Upper lobe of right lung (tissue), 1 donor: ENCODE results near the gene INPP4A. TPM values are rescaled to one million over a fixed set of nuclear protein-coding genes. Genes with fewer than 3 reads are reported as not detected.

Source experiments
- ATAC-seq: fragments of 200-7000 bp; cut with Tn5 transposase; one replicate; pipeline ENCODE4 v1.9.1; 2020; ENCODE audit warnings: mild to moderate bottlenecking, moderate library complexity
- DNase-seq: peaks from one replicate; pipeline ENCODE4 v3.0.0-alpha.2; 2020
- H3K27ac ChIP-seq: fragments of 200-600 bp; one replicate; pipeline ENCODE4 v1.8.0; 2022
- H3K27me3 ChIP-seq: fragments of 200-600 bp; one replicate; pipeline ENCODE4 v1.8.0; 2022; ENCODE audit warnings: mild to moderate bottlenecking
- H3K36me3 ChIP-seq: fragments of 200-600 bp; one replicate; pipeline ENCODE4 v1.8.0; 2022
- H3K4me1 ChIP-seq: fragments of 200-600 bp; one replicate; pipeline ENCODE4 v1.8.0; 2022
- H3K4me3 ChIP-seq: fragments of 200-600 bp; one replicate; pipeline ENCODE4 v1.8.0; 2022; ENCODE audit warnings: mild to moderate bottlenecking
- H3K9me3 ChIP-seq: fragments of 200-600 bp; one replicate; pipeline ENCODE4 v1.8.0; 2022
- intact Hi-C: fragments of 100-400 bp; cut with DNase I; formaldehyde crosslinking; loops from one replicate; pipeline ENCODE4 v1.11.0; 2022
- total RNA-seq: library from RNA; stranded (reverse); fragmentation: NEBNext Ultra II Directional; extraction: Animal tissue kit (Norgen Biotek cat#: 25700); gene quantifications from one replicate; pipeline ENCODE4 v1.2.1, GENCODE V29; 2021
- TF ChIP-seq, protein P1 (sequence below): fragments of 200-600 bp; IDR thresholded peaks from one replicate; pipeline ENCODE4 v1.8.0; 2022; ENCODE audit warnings: antibody characterized with exemption
- donor health status: DM: no; HTN: yes; CAD: no; lungs with severe emphysema.

INPP4A gene
- total RNA-seq, 1 donor from 2014 or later, result 35.0 TPM

DNA sequence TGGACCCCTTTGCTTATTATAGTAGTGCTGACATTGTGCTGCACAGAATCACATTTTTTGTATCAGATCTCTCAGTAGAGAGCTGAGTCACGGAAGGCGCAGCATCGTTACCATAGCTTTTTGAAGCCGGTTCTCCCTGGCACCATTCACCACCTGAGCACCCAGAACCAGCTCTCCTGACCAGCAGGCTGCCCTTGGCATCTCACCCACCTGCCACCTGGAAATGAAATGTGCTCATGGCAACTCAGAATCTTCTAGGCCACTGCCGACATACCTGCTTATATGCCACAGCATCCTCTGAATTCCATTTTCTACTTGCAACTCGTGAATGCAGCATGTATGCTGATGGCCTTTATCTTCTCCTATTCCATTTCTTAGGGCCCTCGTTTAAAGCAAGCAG is 100.9 kb downstream of the INPP4A start:
- intact Hi-C loops, result no loop called here

DNA sequence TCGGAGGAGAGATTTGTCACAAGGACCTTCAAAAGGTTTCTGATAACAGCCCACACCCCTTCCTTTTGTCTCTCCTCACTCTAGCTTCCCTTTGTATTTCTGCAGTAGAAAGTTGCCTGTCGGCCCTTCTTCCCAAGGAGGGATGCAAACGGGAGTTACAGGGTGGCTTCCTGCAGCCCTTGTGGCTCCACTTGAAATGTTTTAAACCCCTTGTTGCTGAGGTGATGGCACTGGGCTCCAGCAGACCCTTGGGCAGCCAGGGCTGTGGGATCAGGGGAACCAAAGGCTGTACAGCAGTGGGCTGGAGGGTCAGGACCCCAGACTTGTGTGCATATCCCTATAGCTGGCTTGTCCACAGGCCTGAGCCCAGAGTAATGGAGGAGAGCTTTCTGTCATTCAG is 101.5 kb downstream of the INPP4A start:
- DNase-seq, result no peak
- intact Hi-C loops, result no loop called here
- Histone ChIP-seq H3K4me3 (no peak overlapping the region), H3K4me1 (no peaks in the 10 kb centered on the region), H3K27me3 (no peaks in the 10 kb centered on the region), H3K9me3 (no peaks in the 10 kb centered on the region), H3K27ac (no peak overlapping the region), H3K36me3 (peaks cover 68% of the 10 kb centered on the region)
- TF ChIP-seq, protein P1, sequence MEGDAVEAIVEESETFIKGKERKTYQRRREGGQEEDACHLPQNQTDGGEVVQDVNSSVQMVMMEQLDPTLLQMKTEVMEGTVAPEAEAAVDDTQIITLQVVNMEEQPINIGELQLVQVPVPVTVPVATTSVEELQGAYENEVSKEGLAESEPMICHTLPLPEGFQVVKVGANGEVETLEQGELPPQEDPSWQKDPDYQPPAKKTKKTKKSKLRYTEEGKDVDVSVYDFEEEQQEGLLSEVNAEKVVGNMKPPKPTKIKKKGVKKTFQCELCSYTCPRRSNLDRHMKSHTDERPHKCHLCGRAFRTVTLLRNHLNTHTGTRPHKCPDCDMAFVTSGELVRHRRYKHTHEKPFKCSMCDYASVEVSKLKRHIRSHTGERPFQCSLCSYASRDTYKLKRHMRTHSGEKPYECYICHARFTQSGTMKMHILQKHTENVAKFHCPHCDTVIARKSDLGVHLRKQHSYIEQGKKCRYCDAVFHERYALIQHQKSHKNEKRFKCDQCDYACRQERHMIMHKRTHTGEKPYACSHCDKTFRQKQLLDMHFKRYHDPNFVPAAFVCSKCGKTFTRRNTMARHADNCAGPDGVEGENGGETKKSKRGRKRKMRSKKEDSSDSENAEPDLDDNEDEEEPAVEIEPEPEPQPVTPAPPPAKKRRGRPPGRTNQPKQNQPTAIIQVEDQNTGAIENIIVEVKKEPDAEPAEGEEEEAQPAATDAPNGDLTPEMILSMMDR, result no peak
- no peak for ATAC-seq

More for the DNA sequence above, 100.9 kb downstream of the INPP4A start:
- ATAC-seq (no peak), DNase-seq (no peak)
- Histone ChIP-seq H3K9me3 (no peaks in the 10 kb centered on the region), H3K4me3 (no peak overlapping the region), H3K4me1 (no peaks in the 10 kb centered on the region), H3K27ac (no peak overlapping the region), H3K36me3 (peaks cover 69% of the 10 kb centered on the region), H3K27me3 (no peaks in the 10 kb centered on the region)
- TF ChIP-seq, protein P1, result no peak

DNA sequence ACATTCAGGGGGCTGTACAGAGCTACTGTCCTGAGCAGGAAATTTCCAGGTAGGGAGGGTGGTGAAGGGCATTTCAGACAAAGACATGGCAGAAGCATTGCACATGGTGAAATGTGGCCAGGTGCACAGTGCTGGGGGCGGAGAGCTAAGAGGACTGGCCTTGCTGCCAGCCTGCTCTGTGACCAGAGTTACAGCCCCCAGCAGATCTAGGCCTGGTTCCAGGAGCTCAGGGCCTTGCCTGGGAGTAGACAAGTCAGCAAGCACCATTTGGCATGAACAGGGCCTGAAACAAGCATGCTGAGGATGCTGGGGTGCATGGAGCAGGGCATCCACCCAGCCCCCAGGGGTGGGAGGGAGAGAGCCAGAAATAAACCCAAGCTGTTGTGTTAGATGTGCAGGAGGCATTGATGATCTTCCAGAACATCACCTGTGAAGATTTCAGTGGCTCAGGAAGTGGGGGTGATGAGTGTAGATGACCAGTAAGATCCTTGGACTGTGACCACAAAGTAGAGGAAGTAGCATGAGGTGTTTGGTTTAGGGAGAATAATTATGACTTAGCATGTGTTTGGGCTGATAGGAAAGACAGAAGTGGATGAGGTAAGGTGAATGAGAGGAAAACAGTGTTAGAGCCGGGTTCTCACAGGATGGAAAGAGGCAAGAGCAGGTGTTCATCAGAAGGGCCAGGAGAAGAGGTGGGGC is 102.6 kb downstream of the INPP4A start:
- H3K4me3 ChIP-seq, result no peak overlapping the region
- no peaks in the 10 kb centered on the region for H3K4me1 ChIP-seq
- peaks cover 77% of the 10 kb centered on the region for H3K36me3 ChIP-seq
- no peak for DNase-seq
- H3K9me3 ChIP-seq, result no peaks in the 10 kb centered on the region
- TF ChIP-seq, protein P1, result no peak
- H3K27me3 ChIP-seq, result no peaks in the 10 kb centered on the region
- intact Hi-C loops, result no loop called here
- no peak overlapping the region for H3K27ac ChIP-seq
- ATAC-seq, result no peak

DNA sequence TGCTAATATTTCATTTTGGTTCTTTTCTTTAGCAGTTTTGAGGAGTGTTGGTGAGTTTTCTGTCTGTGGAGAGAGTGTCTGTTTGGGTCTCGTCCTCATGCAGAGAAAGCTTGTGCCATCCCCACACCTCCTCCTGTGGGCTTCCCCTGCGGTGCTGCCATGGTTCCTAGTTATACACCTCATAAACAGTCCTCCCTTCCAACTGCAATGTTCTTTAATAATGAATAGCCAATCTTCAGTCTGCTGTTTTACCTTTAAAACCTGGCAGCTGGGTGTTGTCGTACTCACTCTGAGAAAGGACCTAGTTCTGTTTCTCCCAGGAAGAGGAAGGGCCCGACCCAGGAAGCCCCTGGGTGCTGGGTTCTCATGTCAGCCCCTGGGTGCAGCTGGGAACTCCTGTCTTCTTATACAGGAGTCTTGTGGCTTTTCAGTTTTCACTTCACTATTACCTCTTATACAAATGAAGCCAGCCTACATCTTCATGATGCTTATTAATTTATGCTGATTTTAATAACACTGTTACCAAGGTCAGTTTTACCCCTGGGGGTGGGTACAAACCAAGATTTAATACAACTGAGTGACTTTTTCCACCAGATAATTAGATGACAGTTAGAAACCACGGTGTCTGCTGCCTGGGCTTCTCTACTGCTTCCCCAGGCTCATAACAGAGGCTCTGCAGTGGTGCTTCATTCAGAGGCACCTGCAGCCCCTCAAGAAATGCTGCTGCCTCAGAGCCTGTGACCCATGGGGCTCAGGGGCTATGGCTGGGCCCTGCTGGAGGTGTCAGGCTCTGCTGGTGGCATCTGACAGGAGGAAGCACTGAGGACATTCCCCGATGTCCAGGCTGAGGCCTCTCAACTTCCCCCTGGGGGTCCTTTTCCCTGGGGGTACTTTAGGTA is 104.5 kb downstream of the INPP4A start:
- TF ChIP-seq, protein P1, result no peak
- Histone ChIP-seq H3K27me3 (no peaks in the 10 kb centered on the region), H3K4me3 (no peak overlapping the region), H3K4me1 (no peaks in the 10 kb centered on the region), H3K9me3 (no peaks in the 10 kb centered on the region), H3K36me3 (peaks cover 84% of the 10 kb centered on the region), H3K27ac (no peak overlapping the region)
- DNase-seq (no peak), ATAC-seq (no peak)
- intact Hi-C loops, result no loop called here

DNA sequence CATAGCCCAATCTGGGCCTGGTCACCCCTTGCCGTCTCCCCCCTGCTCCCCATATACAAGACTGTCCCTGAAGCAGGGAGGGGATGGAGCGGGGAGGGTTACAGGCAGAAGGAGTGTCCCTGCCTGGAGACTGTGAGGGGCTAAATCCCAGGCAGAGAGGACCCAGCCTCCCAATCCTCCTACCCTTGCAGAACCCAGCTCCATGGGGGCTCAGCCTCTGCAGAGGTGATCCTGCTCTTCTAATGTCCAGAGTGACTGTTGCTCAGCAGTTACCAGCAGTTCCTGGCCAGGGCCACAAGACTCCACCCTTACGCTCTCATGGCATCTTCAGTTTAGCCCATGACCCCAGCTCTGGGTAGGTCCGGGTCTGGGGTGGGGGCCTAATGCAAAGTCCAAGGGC is 105.5 kb downstream of the INPP4A start:
- Histone ChIP-seq H3K36me3 (peaks cover 84% of the 10 kb centered on the region), H3K27ac (no peak overlapping the region), H3K27me3 (no peaks in the 10 kb centered on the region), H3K9me3 (no peaks in the 10 kb centered on the region), H3K4me3 (no peak overlapping the region), H3K4me1 (no peaks in the 10 kb centered on the region)
- intact Hi-C loops, result no loop called here
- DNase-seq (no peak), ATAC-seq (no peak)
- TF ChIP-seq, protein P1, result no peak
